GM23338 (cell line): ENCODE results near the gene ZNF285. TPM values are rescaled to one million over a fixed set of nuclear protein-coding genes. Genes with fewer than 3 reads are reported as not detected.

Experiments
- ATAC-seq: fragments of 200-7000 bp; cut with Tn5 transposase; 3 replicates; pipeline ENCODE4 v1.9.1; 2020
- DNase-seq: peaks from one replicate; pipeline ENCODE4 v3.0.0-alpha.2; 2015; ENCODE audit warnings: low spot score
- H2AFZ ChIP-seq: fragments of 200-600 bp; sonication (generic); 2 replicates; pipeline ENCODE4 v1.8.0; 2016; ENCODE audit warnings: antibody characterized with exemption, mild to moderate bottlenecking, moderate library complexity
- H3F3A ChIP-seq: fragments of 200-600 bp; sonication (generic); replicated peaks from 2 replicates; pipeline ENCODE4 v1.8.0; 2017; ENCODE audit warnings: antibody characterized with exemption, mixed run types, low read depth
- H3K27ac ChIP-seq: fragments of 200-600 bp; sonication (generic); 2 replicates; pipeline ENCODE4 v1.6.1; 2016; ENCODE audit warnings: low read depth
- H3K27me3 ChIP-seq: fragments of 200-600 bp; sonication (generic); 2 replicates; pipeline ENCODE4 v1.8.0; 2016; ENCODE audit warnings: mild to moderate bottlenecking, mixed run types, moderate library complexity; ENCODE audit not compliant: insufficient read depth
- H3K36me3 ChIP-seq: fragments of 200-600 bp; sonication (generic); 2 replicates; pipeline ENCODE4 v1.8.0; 2016; ENCODE audit warnings: mild to moderate bottlenecking; ENCODE audit not compliant: insufficient read depth
- H3K4me1 ChIP-seq: fragments of 200-600 bp; sonication (generic); 2 replicates; pipeline ENCODE4 v1.8.0; 2016; ENCODE audit warnings: mild to moderate bottlenecking, moderate library complexity; ENCODE audit not compliant: insufficient read depth
- H3K4me2 ChIP-seq: fragments of 200-600 bp; sonication (generic); 2 replicates; pipeline ENCODE4 v1.7.1; 2017; ENCODE audit warnings: mixed run types
- H3K4me3 ChIP-seq: fragments of 200-600 bp; sonication (generic); 2 replicates; pipeline ENCODE4 v1.6.1; 2016; ENCODE audit warnings: mixed run types
- H3K79me2 ChIP-seq: fragments of 200-600 bp; sonication (generic); replicated peaks from 2 replicates; pipeline ENCODE4 v1.8.0; 2017; ENCODE audit warnings: mild to moderate bottlenecking; ENCODE audit not compliant: insufficient read depth
- H3K9me2 ChIP-seq: fragments of 200-600 bp; sonication (generic); 2 replicates; pipeline ENCODE4 v1.8.0; 2017; ENCODE audit not compliant: insufficient read depth
- H4K20me1 ChIP-seq: fragments of 200-600 bp; sonication (generic); replicated peaks from 2 replicates; pipeline ENCODE4 v1.8.0; 2017; ENCODE audit warnings: mild to moderate bottlenecking; ENCODE audit not compliant: insufficient read depth
- H3K27ac Mint-ChIP-seq: 2 replicates; pipeline ENCODE4 v1.8.0; 2020; ENCODE audit warnings: inconsistent platforms, mild to moderate bottlenecking, moderate library complexity, mixed read lengths
- H3K27me3 Mint-ChIP-seq: 3 replicates; pipeline ENCODE4 v1.8.0; 2022; ENCODE audit warnings: low read depth, mild to moderate bottlenecking, moderate library complexity, mixed read lengths, inconsistent platforms; ENCODE audit not compliant: insufficient read depth, poor library complexity
- H3K36me3 Mint-ChIP-seq: 3 replicates; pipeline ENCODE4 v1.8.0; 2021; ENCODE audit warnings: low read depth, mild to moderate bottlenecking, inconsistent platforms, moderate library complexity, mixed read lengths
- H3K4me1 Mint-ChIP-seq: 3 replicates; pipeline ENCODE4 v1.8.0; 2020; ENCODE audit warnings: mild to moderate bottlenecking, inconsistent platforms, mixed read lengths
- H3K4me3 Mint-ChIP-seq: 3 replicates; pipeline ENCODE4 v1.8.0; 2021; ENCODE audit warnings: moderate library complexity, mild to moderate bottlenecking, inconsistent platforms, mixed read lengths
- H3K9me3 Mint-ChIP-seq: 3 replicates; pipeline ENCODE4 v1.8.0; 2020; ENCODE audit warnings: moderate library complexity, mild to moderate bottlenecking, inconsistent platforms, mixed read lengths
- CTCF ChIP-seq, 2 experiments: fragments of 200-600 bp in 1 of 2; sonication (generic) in 1 of 2; conservative IDR thresholded peaks; 2 replicates each; pipeline versions ENCODE4 v1.5.1 to v1.6.1; 2016 to 2017; ENCODE audit warnings: antibody characterized with exemption in 2 of 2, low read depth in 2 of 2, mild to moderate bottlenecking in 2 of 2, moderate library complexity in 1 of 2
- ETS1 ChIP-seq: IDR thresholded peaks from 2 replicates; pipeline ENCODE4 v1.6.1; 2016; ENCODE audit warnings: antibody characterized with exemption
- EZH2phosphoT487 ChIP-seq: fragments of 200-600 bp; sonication (generic); IDR thresholded peaks from one replicate; pipeline ENCODE4 v1.8.1; 2018; ENCODE audit warnings: antibody characterized with exemption; ENCODE audit not compliant: unreplicated experiment
- JUNB ChIP-seq: IDR thresholded peaks from one replicate; pipeline ENCODE4 v1.6.1; 2016; ENCODE audit warnings: antibody characterized with exemption; ENCODE audit not compliant: unreplicated experiment
- NANOG ChIP-seq: IDR thresholded peaks from 2 replicates; pipeline ENCODE4 v1.6.1; 2016; ENCODE audit warnings: antibody characterized with exemption, borderline replicate concordance
- POLR2AphosphoS5 ChIP-seq: IDR thresholded peaks from 2 replicates; pipeline ENCODE4 v1.6.1; 2016; ENCODE audit warnings: antibody characterized with exemption, low read depth
- STAT1 ChIP-seq: IDR thresholded peaks from one replicate; pipeline ENCODE4 v1.6.1; 2016; ENCODE audit warnings: antibody characterized with exemption; ENCODE audit not compliant: unreplicated experiment
- ZNF114 ChIP-seq: fragments of 250-450 bp; sonication (Bioruptor Pico); IDR thresholded peaks from 2 replicates; pipeline ENCODE4 v1.5.0; 2020; ENCODE audit warnings: mild to moderate bottlenecking, moderate library complexity
- ZNF331 ChIP-seq: fragments of 250-450 bp; sonication (Bioruptor Pico); IDR thresholded peaks from 2 replicates; pipeline ENCODE4 v1.5.0; 2020; ENCODE audit warnings: low read depth, mild to moderate bottlenecking, moderate library complexity
- polyA plus RNA-seq: library from polyadenylated mRNA; unstranded; fragments of >200 nt; fragmentation: Nextera tagmentation; extraction: Ambion mirVana; gene quantifications from 2 replicates; pipeline ENCODE4 v1.2.1, GENCODE V29; 2016
- total RNA-seq: library from RNA; depleted of rRNA; stranded (reverse); fragments of >200 nt; shearing (Covaris generic); gene quantifications from 2 replicates; pipeline ENCODE4 v1.2.3, GENCODE V29; 2014

ZNF285 gene
- total and polyA plus RNA-seq, 2 experiments from 2014 or later = 1.7 to 3.4 TPM

- Histone ChIP-seq H2AFZ (peak within 1 kb of the TSS; percentile 53), H3K27me3 (no peaks in the 10 kb centered on the region), H3F3A (no peaks in the 10 kb centered on the region), H3K36me3 (no peaks in the 10 kb centered on the region), H3K9me2 (no peaks in the 10 kb centered on the region; the same call in 1 of the 2 replicates), H3K4me2 (peak within 1 kb of the TSS; percentile 74), H4K20me1 (no peaks in the 10 kb centered on the region), H3K4me3 (peak within 1 kb of the TSS; percentile 59), H3K27ac (no peak within 1 kb of the TSS), H3K4me1 (peaks cover 5% of the 10 kb centered on the region), H3K79me2 (peaks cover 9% of the 10 kb centered on the region; the same call in 1 of the 2 replicates)
- Mint-ChIP-seq H3K36me3 (peaks cover 7% of the 10 kb centered on the region; the same call in 2 of the 3 replicates), H3K9me3 (peaks cover 41% of the 10 kb centered on the region), H3K4me3 (peak within 1 kb of the TSS; percentile 86), H3K27me3 (no peaks in the 10 kb centered on the region), H3K27ac (peak within 1 kb of the TSS; percentile 34), H3K4me1 (peaks cover 10% of the 10 kb centered on the region; the same call in 2 of the 3 replicates)
- TF ChIP-seq JUNB = no peak
- peak; percentile 85 for TF ChIP-seq POLR2AphosphoS5
- TF ChIP-seq ETS1 = peak; percentile 97
- no peak for TF ChIP-seq NANOG
- ATAC-seq (peak; percentile 100), DNase-seq (peak; percentile 98)
These were observed 44.9 kb downstream of the ZNF285 start, which contains the start of gene ZNF112 for GRCh38 chr19:44356383-44357111. ZNF112 (minus strand) TSS chr19:44356680; CDS start chr19:44340539, 16,141 bp downstream.

- Histone ChIP-seq H3F3A (no peaks in the 10 kb centered on the region), H4K20me1 (peaks cover 5% of the 10 kb centered on the region; the same call in 1 of the 2 replicates), H3K79me2 (peaks cover 14% of the 10 kb centered on the region; the same call in 1 of the 2 replicates), H3K27ac (no peak overlapping the region), H3K4me2 (no peak overlapping the region), H3K9me2 (no peaks in the 10 kb centered on the region), H3K36me3 (no peaks in the 10 kb centered on the region), H3K4me3 (no peak overlapping the region), H2AFZ (no peak overlapping the region), H3K27me3 (no peaks in the 10 kb centered on the region), H3K4me1 (no peaks in the 10 kb centered on the region)
- no peak for ATAC-seq
- Mint-ChIP-seq H3K27ac (no peak overlapping the region), H3K4me3 (no peak overlapping the region), H3K27me3 (peaks cover 8% of the 10 kb centered on the region), H3K36me3 (peaks cover 11% of the 10 kb centered on the region), H3K9me3 (peaks cover 51% of the 10 kb centered on the region), H3K4me1 (no peaks in the 10 kb centered on the region)
- no peak for DNase-seq
- TF ChIP-seq POLR2AphosphoS5 = no peak
- no peak for TF ChIP-seq EZH2phosphoT487
- TF ChIP-seq ZNF114 (CRISPR knock-in tag) = no peak
- TF ChIP-seq ZNF331 (CRISPR knock-in tag) = no peak
- TF ChIP-seq CTCF (conservative IDR thresholded peaks at IDR 0.05; ENCODE audit: low read depth in 2 of 2) = no peak
- no peak for TF ChIP-seq STAT1
These were observed 54.9 kb downstream of the ZNF285 start for GRCh38 chr19:44346556-44346955.
